GM19023 (cell line): ENCODE data around the gene AWAT2.

Experiments
- ATAC-seq: cut with Tn5 transposase; IDR thresholded peaks from one replicate; pipeline ENCODE4 v1.9.1; 2021; ENCODE audit warnings: mild to moderate bottlenecking, moderate library complexity; ENCODE audit not compliant: unreplicated experiment

The AWAT2 gene

DNA sequence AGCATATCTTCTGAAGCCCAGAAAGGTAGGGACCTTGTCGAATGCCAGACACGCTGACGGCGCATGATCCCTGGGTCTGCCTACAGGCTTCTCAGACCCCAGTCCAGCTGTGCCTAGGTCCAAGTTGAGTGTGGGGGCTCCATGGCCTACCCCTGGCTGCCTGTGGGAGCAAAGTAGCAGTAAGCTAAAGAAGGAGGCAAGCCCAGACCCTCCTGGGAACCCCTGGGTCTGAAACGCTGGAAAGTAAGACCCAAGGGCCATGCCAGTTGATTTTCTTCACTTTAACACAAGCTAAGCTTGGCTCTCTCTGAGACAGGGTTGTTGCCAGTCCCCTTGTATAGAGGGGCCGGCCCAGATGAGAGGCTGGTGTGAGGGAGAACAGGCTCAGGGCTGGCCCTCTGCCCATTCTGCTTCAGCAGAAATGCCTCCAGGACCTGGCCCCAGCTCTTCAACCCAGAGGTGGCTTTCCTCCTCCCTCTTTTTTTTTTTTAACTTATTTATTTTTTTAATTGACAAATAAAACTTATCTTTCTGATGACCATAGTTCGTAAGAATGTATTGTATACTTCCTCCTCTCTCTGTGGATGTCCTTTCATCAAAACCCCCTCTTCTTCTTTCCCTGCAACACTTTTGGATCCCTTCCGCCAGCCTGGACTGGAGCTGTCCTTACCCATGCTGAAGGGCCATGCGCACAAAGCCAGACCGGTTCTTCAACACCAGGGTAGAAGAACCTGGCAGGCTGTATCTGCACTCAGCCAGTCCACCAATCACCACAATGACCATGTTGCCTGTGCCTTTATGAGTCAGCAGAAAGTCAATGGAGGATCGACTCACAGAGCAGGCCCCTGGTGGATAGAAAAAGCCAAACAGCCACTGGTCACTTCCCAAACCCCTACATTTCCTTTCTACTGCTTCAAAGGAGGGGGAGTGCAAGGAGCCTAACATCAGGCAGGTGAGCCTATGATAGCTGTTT, 7.1 kb downstream of the AWAT2 start:
- ATAC-seq: no peak

DNA sequence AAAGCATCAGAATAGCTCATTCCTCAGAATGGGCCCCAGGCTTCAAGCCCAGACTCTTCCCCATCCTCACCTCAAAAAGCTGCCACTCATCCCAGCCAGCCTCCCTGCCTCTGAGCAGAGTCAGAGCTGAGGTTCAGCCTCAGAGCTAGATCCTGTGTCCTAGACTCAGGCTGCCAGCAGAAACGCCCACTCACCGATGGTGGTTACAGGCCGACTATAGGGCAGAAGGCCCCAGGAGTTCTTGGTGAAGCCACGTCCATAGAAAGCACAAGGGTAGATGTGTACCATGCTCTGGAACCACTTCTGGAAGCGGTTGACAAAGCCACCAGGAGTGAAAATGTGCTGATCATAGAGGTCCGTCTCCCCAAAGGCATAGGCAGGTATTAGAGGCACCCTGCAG, 7.7 kb downstream of the AWAT2 start:
- no peak for ATAC-seq

DNA sequence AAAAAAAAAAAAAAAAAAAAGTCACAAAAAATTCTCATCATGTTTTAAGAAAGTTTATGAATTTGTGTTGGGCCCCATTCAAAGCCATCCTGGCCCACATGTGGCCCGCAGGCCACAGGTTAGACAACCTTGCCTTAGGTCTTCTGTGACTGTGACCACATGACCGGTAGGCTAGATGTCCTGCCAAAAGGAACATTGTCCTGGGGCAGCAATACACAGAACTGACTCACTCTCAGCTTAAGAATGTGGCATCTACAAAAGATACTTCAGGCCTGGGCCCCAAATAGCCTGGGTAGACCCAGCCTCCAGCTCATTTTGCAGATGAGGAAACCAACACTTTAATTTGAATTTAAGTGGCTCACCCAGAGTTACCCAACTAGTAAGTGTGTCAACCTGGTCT, 10.0 kb downstream of the AWAT2 start:
- no peak for ATAC-seq

DNA sequence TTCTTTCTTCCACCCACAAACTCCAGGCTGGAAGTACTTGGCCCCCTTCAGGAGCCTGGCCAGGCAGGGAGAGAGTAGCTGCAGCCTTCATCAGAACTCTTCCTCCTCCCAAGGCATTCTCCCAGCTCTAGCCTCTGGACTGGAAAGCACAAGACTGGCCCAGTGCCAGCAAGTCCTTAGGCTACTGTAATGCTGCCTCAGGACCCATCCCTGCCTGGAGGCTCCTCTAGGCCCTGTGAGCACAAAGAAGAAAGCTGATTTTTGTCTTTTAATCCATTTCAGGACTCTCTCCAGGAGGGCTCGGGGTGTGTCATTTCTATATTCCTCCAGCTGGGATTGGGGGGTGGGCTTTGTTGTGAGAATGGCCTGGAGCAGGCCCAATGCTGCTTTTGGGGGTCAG, 10.8 kb downstream of the AWAT2 start:
- ATAC-seq: no peak

DNA sequence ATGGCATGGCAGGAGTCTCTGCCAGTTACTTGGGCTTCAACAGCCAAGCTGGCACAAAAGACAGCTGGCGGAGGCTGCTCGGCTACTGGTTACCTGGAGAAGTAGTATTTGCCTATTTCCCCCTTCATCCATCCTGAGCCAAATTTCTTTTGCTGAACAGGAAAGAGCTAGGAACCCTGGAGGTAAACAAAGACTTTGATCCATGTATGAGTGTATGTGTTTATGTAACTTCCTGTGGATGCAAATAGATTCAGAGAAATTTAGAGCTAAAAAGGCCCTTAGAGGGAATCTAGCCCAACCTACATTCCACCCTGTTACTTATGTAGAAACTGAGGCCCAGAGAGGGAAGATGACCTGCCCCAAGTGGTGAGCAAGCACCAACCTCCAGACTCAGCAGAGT, 11.2 kb downstream of the AWAT2 start:
- no peak for ATAC-seq

DNA sequence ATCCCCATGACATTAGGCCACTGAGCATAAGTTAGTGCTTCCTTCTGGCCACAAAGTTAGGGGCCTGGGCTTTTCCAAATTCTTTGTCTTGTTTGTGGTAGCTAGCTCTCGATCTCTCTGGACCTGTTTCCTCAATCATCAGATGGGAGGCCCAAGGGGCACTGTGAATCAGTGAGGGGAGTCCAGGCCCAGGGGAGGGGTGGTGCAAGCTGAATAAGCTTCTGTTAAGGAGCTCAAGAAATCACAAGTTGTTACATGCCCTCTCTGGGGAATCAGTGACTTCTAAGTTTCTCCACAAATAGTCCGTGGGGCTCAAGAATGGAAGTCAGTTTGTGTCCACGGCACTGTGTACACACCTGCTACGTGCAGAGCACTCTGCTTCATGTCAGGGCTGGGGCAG, 15.1 kb downstream of the AWAT2 start:
- no peak for ATAC-seq

DNA sequence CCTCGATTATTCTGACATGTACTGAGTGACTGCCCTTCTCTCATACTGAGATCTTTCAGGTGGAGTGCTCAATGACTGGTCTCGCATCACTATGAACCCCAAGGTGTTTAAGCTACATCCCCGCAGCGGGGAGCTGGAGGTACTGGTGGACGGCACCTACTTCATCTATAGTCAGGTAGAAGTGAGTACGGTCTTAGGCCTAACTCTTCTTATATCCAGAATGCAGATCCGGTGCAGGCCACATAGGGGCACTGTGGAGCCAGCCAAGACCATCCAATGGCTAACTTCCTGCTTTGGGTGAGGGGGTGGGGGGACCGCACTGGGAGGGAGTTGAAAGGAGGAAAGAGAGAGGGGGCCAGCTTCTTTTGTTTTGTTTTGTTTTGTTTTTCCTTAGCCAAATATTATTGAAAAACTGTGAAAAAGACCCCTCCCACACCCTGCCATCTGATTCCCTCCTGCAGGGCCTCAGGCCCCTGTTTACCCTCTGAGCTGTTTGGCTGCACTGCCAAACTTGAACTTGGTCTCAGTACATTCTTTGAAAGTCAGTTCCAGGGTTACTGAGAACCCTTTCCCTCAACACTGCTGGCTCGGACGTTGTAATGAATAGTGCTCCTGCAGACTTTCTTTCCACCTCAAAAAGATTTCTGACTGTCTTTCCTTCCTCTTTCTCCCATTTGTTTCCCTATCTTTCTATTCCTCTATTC, 16.2 kb downstream of the AWAT2 start:
- peak; percentile 56 for ATAC-seq

DNA sequence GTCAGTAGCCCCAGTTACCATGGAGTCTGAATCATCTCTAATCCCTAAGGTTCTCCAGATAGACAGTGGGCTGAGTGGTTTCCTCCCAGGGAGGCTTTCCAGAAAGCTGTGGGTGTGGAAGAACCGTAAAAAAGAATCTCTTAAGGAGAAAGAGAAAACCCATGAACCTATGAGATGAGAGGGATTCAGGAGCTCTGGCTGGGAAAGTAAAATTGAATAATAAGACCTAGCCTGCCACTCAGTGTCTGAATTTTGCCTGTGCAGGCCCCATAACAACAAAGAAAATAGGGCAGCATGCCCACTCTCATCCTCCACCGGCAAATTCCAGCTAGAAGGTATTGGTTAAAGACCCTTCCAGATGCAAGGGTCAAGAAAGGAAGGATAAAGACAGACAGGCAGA, 16.9 kb downstream of the AWAT2 start:
- no peak for ATAC-seq

DNA sequence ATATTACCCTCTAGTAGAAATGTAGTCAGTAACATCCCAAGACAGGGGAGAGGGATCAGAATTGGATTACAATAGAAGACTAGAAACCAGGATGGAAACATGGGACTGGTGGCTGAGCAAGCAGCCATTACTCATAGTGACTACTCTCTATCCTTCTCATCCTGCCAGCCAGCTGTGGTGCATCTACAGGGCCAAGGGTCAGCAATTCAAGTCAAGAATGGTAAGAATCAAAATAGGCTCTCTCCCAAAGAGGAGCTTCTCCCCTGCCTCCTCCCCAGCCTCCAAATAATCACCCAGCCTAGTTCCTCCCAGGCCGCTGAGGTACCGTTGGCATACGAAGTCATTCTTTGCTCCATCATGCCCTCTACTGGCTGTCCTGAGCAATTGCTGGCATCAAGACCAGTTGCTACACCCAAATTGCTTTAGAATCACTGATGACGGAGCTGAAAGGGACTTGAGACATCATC, 19.4 kb downstream of the AWAT2 start:
- peak; percentile 70 for ATAC-seq

DNA sequence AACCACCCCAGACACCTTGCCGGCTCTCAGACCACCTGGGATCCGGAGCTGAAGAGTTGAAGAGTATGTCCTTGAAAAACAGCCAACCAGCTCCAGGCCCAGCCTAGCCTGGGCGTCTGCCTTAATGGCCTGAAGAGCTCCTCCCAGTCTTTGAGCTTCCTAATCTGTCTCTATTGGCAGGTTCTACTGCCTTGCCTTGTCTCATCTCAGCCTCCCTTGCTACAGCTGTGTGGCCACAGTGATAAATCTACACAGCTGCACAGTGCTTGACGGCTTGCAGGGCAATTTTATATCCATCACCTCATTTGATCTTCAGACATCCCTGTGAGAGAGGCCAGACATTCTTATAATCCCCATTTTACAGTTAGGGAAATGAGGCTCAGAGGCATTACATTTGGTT, 19.9 kb downstream of the AWAT2 start:
- no peak for ATAC-seq

DNA sequence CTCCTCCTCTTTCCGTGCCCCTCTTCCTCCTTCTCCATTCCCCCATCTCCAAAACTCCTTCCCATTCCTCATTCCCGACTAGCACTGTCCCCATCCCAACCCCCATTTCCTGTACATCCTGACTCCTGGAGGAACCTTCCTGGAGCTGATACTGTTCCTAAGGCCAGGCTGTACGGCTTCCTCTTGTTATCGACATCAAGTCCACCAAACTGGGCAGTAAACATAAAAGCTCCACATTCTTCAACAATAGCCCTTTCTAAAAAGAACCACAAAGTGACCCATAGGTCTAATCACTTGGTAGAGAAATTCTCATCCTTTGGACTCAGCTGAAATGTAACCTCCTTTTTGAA, 22.9 kb downstream of the AWAT2 start:
- ATAC-seq: no peak

DNA sequence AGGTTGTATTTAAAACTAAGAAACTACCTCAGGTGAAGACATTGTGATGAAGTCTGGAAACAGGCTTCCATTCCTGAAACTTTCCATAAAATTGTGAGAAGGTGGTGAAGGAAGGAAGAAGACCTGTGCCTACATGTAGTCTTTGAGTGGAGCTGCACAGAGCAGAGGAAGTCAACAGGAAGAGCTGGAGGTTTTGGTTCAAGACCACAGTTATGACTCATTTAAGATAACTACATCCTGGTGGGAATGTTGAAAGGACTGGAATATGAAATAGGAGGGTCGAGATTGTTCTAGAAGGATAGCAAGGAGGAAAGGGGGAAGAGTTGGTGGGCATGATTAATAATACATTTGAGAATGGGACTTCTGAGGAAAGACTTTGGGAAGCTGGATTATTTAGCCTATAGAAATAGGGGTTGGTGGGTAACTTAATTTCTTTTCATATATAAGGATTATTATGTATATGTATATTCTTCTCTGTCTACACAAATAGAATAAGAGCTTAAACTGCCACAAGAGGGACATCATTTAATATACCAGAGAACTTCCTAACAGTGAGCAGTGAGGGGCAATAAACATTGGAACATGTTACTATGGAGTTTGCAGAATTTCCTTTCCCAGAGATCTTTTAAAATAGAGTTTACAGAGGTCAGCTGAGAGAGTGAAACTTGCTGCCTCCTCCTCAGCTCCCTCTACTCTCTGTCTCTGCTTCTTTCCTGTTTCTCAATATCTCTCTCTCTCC, 23.5 kb downstream of the AWAT2 start:
- ATAC-seq: no peak

DNA sequence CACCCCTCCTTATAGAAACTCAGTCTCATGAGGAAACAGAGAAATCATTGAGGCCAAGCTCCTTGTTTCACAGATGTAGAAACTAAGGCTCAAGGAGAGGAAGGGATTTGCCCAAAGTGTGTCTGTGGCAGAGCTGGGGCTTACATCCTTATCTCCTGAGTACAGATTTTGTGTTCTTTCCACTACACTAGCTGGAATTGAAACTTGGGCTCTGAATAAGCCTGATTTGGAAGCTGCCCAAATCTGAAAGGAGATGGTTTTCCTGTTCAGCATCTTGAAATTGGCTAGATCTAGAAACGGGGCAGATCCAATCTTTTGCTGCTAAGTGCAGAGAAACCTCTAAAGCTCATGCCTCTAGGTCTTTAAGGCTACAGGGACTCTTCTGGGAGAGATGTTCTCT, 24.3 kb downstream of the AWAT2 start:
- no peak for ATAC-seq

DNA sequence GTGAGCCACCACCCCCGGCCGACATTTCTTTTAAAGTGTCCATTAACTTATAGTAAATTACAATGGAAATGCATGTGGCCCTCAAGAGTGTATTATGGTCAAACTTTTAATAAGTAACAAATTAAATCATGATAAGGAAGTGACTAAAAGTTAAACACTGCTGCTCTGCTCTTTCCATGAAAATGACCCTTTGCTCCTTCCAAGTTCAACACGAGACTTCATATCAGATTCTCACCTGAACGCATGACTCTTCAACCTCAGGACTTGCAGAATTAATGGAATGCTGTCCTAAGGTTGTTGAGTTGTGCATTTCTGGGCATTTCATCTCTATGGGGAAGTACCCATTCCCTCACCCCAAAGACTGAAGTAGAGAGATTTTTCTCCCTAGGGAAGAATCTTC, 27.1 kb downstream of the AWAT2 start:
- ATAC-seq: no peak

DNA sequence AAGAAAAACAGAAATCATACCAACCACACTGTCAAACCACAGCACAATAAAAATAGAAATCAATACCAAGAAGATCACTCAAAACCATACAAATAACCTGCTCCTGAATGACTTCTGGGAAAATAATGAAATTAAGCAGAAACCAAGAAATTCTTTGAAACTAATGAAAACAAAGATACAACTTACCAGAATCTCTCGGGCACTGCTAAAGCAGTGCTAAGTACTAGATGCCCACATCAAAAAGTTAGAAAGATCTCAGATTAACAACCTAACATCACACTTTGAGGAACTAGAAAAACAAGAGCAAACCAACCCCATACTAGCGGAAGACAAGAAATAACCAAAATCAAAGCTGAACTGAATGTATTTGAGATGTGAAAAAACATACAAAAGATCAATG, 33.2 kb downstream of the AWAT2 start:
- ATAC-seq: no peak

DNA sequence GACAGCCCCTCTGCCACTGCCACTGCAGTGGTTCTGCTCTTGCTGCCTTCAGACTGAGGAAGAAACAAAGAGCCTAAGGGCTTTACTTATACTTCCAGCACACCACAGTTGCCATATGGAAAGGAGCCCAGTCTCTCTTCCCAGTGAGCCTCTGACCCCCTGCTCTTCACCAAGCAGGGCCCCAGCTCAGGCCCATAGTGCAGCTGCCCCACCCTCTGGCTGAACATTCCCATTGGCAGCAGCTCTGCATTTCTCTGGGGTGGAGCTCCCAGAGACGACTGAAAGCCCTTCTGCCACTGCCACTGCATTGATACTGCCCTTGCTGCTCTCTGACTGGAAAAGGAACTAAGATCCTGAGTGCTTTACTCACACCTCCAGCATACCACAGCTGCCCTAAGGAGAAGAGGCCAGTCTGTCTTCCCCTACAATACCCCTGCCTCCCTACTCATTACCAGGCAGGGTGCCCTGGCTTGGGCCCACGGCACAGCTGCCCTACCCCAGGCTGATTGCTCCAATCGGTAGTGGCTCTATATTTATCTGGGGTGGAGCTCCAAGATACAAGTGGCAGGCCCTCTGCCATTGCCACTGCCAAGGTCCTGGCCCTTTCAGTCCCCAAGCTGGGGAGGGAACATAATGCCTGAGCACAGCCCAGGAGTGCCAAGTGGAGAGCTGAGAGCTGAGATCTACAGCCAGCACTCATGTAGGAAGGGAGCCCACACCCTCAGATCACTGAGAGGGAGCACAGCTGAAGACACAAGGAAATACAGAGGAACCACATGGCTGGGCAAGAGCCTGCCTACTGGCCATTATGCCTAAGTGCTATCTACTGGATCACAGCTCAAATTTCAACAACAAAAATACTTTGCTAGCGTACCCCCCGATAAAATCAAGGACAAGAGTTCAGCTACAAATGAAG, 36.0 kb downstream of the AWAT2 start:
- ATAC-seq: no peak

DNA sequence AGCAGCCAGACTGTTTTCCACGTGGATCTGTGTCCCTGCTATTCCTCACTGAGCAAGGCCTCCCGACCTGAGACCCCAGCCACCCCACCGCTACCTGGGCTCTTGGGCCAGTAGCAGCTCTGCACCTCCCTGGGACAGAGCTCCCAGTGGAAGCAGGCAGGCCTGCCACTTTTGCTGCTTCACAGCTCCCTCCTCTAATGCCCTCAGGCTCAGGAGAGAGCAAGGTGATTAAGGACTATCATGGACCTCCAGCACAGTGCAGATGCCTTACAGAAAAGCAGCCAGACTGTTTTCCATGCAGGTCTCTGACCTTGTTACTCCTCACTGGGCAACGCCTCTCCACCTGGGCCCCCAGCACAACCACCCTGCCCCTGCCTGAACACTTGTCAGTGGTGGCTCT, 37.0 kb downstream of the AWAT2 start:
- no peak for ATAC-seq

DNA sequence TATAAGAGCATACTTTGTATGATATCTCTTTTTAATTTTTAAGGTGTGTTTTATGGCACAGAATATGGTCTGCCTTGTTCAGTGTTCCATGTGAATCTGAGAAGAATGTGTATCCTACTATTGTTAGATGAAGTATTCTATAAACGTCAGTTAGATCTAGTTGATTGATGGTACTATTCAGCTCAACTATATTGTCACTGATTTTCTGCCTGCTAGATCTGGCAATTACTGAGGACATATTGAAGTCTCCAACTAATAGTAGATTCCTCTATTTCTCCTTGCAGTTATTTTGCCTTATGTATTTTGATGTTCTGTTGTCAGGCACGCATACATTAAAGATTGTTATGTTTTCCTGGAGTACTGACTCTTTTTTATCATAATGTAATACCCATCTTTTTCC, 39.8 kb downstream of the AWAT2 start:
- no peak for ATAC-seq

DNA sequence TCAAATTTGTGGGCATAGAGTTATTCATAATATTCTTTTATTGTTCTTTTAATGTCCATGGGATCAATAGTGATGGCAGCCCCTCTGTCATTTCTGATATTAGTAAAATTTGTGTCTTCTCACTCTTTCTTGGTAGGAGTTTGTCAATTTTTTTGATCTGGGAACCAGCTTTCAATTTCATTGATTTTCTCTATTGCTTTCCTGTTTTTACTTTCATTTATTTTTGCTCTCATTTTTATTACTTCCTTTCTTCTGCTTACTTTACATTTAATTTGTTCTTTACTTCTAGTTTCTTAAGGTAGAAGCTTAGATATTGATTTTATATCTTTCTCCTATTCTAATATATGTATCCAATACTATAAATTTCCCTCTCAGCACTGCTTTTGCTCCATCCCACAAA, 40.7 kb downstream of the AWAT2 start:
- no peak for ATAC-seq

DNA sequence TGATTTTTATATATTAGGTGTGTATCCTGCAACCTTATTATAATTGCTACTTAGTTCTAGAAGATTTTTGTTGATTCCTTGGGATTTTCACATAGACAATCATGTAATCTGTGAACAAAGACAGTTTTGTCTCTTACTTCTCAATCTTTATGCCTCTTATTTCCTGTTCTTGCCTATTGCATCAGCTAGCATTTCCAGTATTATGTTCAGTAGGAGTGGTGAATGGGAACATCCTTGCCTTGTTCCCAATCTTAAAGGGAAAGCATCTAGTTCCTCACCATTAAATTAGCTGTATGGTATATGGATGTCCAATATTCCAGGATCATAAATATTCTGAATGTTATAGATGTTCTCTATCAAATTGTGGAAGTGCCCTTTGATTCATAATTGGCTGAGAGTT, 41.8 kb downstream of the AWAT2 start:
- no peak for ATAC-seq
